GM12878 (cell line): ENCODE measurements around the gene MTA3. TPM values are rescaled to one million over a fixed set of nuclear protein-coding genes. Genes with fewer than 3 reads are reported as not detected.

Experiments used
- ATAC-seq: fragments of 200-7000 bp; cut with Tn5 transposase; 3 replicates; pipeline ENCODE4 v1.9.1; 2020; ENCODE audit warnings: mild to moderate bottlenecking, moderate library complexity
- BruUV-seq: library from RNA; stranded (reverse); fragments of 400-500 nt; replicated peaks from 2 replicates; lab custom pipeline; 2021; lab: Mats Ljungman, UMichigan
- CTCF ChIA-PET: fragments of 300-600 bp; sonication (Branson Sonifier 250); formaldehyde crosslinking; extraction: SDS; loops from one replicate; lab custom pipeline; 2021; ENCODE audit warnings: inconsistent platforms; lab: Yijun Ruan, JAX
- POLR2A ChIA-PET: fragments of 350-600 bp; formaldehyde crosslinking; extraction: SDS; loops from one replicate; lab custom pipeline; 2021; ENCODE audit warnings: inconsistent platforms; lab: Charles Lee
- RAD21 ChIA-PET: fragments of 300-600 bp; sonication (Branson Sonifier 250); formaldehyde crosslinking; loops from one replicate; lab custom pipeline; 2023; ENCODE audit warnings: antibody characterized with exemption; ENCODE audit not compliant: unreplicated experiment; lab: Charles Lee
- SMC1A ChIA-PET: fragments of 300-600 bp; sonication (Branson Sonifier 250); formaldehyde crosslinking; loops from one replicate; lab custom pipeline; 2023; ENCODE audit not compliant: unreplicated experiment, uncharacterized antibody; lab: Charles Lee
- DNase-seq: peaks from one replicate; pipeline ENCODE4 v3.0.0-alpha.2; 2011; ENCODE audit warnings: low read depth, low spot score
- FAIRE-seq: peaks from 3 replicates; lab custom pipeline; 2011; peaks lifted over from hg19 to GRCh38; lab: Jason Lieb, UNC
- H2AFZ ChIP-seq: 2 replicates; pipeline ENCODE4 v1.6.0; 2011; ENCODE audit warnings: low read depth, low read length, control low read depth; ENCODE audit not compliant: control insufficient read depth
- H3K27ac ChIP-seq: 2 replicates; pipeline ENCODE4 v1.5.1; 2011; ENCODE audit warnings: control low read depth; ENCODE audit not compliant: control insufficient read depth, insufficient read depth
- H3K27me3 ChIP-seq, 2 experiments: replicated peaks in 1 of 2; 2 replicates each; pipeline versions ENCODE4 v1.6.0 to v1.6.1; 2011; ENCODE audit warnings: low read length in 1 of 2; ENCODE audit not compliant: control insufficient read depth in 2 of 2, insufficient read depth in 2 of 2
- H3K36me3 ChIP-seq, 2 experiments: 2 replicates each; pipeline ENCODE4 v1.5.1; 2011; ENCODE audit warnings: low read length in 1 of 2; ENCODE audit not compliant: control insufficient read depth in 2 of 2, insufficient read depth in 2 of 2
- H3K4me1 ChIP-seq: 2 replicates; pipeline ENCODE4 v1.6.1; 2011; ENCODE audit warnings: mild to moderate bottlenecking, low read length, moderate library complexity, mixed read lengths; ENCODE audit not compliant: control insufficient read depth, insufficient read depth
- H3K4me2 ChIP-seq: 2 replicates; pipeline ENCODE4 v1.6.0; 2011; ENCODE audit warnings: control low read depth; ENCODE audit not compliant: control insufficient read depth, insufficient read depth
- H3K4me3 ChIP-seq: fragments of 200-600 bp; sonication (generic); 2 replicates; pipeline ENCODE4 v1.5.1; 2016
- H3K79me2 ChIP-seq: 2 replicates; pipeline ENCODE4 v1.6.0; 2011; ENCODE audit warnings: low read length; ENCODE audit not compliant: control insufficient read depth, insufficient read depth
- H3K9ac ChIP-seq: 2 replicates; pipeline ENCODE4 v1.8.0; 2011; ENCODE audit warnings: low read length, control low read depth, mixed read lengths; ENCODE audit not compliant: control insufficient read depth, insufficient read depth
- H3K9me3 ChIP-seq: replicated peaks from 3 replicates; pipeline ENCODE4 v1.5.1; 2011; ENCODE audit warnings: mild to moderate bottlenecking, low read length; ENCODE audit not compliant: control insufficient read depth, insufficient read depth
- H4K20me1 ChIP-seq: 2 replicates; pipeline ENCODE4 v1.6.0; 2011; ENCODE audit not compliant: control insufficient read depth, insufficient read depth
- ASH2L ChIP-seq: fragments of 300-600, 200-600 bp; sonication (generic); IDR thresholded peaks from 2 replicates; pipeline ENCODE4 v1.6.1; 2017; ENCODE audit warnings: low read depth, mild to moderate bottlenecking, borderline replicate concordance
- ATF3 ChIP-seq: IDR thresholded peaks from 2 replicates; pipeline ENCODE4 v1.6.1; 2011; ENCODE audit warnings: low read depth, mild to moderate bottlenecking, low read length, moderate library complexity, borderline replicate concordance; ENCODE audit errors: extremely low read depth
- EP300 ChIP-seq, 2 experiments: fragments of 150-350 bp in 1 of 2; IDR thresholded peaks; 2 replicates each; pipeline ENCODE4 v1.6.1; 2011 to 2012; ENCODE audit warnings: low read depth in 2 of 2, low read length in 2 of 2, borderline replicate concordance in 1 of 2, improper control_type of control experiment in 1 of 2, inconsistent platforms in 1 of 2; ENCODE audit not compliant: control insufficient read depth in 1 of 2
- IKZF2 ChIP-seq, 2 experiments: fragments of 450-650 bp; IDR thresholded peaks; 2 replicates each; pipeline ENCODE4 v1.6.1; 2017; ENCODE audit warnings: mild to moderate bottlenecking in 2 of 2, moderate library complexity in 2 of 2
- MYB ChIP-seq: fragments of 150-350 bp; IDR thresholded peaks from 2 replicates; pipeline ENCODE4 v1.6.1; 2014; ENCODE audit warnings: mild to moderate bottlenecking, low read depth, low read length, borderline replicate concordance
- PAX8 ChIP-seq: fragments of 450-650 bp; IDR thresholded peaks from 2 replicates; pipeline ENCODE4 v1.6.1; 2017; ENCODE audit warnings: mild to moderate bottlenecking, moderate library complexity
- RBBP5 ChIP-seq: fragments of 200-600 bp; sonication (generic); conservative IDR thresholded peaks from 2 replicates; pipeline ENCODE4 v1.6.1; 2016
- RFX5 ChIP-seq: IDR thresholded peaks from 2 replicates; pipeline ENCODE4 v1.6.1; 2011; ENCODE audit warnings: low read depth, low read length, improper control_type of control experiment
- SMAD1 ChIP-seq: fragments of 450-650 bp; IDR thresholded peaks from 2 replicates; pipeline ENCODE4 v1.6.1; 2018; ENCODE audit warnings: mild to moderate bottlenecking, low read depth; ENCODE audit not compliant: partially characterized antibody
- SP1 ChIP-seq: IDR thresholded peaks from one replicate; pipeline ENCODE4 v1.6.1; 2011; ENCODE audit warnings: low read depth, low read length
- SREBF1 ChIP-seq: IDR thresholded peaks from 2 replicates; pipeline ENCODE4 v1.6.1; 2012; ENCODE audit warnings: mild to moderate bottlenecking, low read length
- SREBF2 ChIP-seq: IDR thresholded peaks from 2 replicates; pipeline ENCODE4 v1.6.1; 2012; ENCODE audit warnings: mild to moderate bottlenecking, low read length
- WGBS: methylation state at CpG from one replicate; pipeline ENCODE4 v1.1.6; 2016; ENCODE audit warnings: low lambda C conversion rate; ENCODE audit not compliant: insufficient replicate concordance, insufficient coverage; ENCODE audit errors: missing lambda C conversion rate; 5-methylcytosine and 5-hydroxymethylcytosine counted together
- in situ Hi-C: fragments of 300-500 bp; cut with MboI; formaldehyde crosslinking; loops from 9 replicates; pipeline ENCODE4 v1.14.3; 2018; ENCODE audit warnings: mixed read lengths
- intact Hi-C: fragments of 100-400 bp; cut with micrococcal nuclease; formaldehyde crosslinking; loops from one replicate; pipeline ENCODE4 v1.14.2; 2022; ENCODE audit not compliant: unreplicated experiment
- polyA plus RNA-seq, 11 experiments: library from polyadenylated mRNA; depleted of rRNA in 4 of 11; unstranded in 6 of 11; stranded (reverse) in 5 of 11; fragments of >200 nt; fragmentation: Nextera tagmentation in 4 of 11; fragmentation: Illumina TruSeq in 1 of 11; extraction: Ambion mirVana in 4 of 11; extraction: Trizol in 1 of 11; gene quantifications; 1 replicate in 1 of 11; 2 replicates in 10 of 11; pipeline versions ENCODE4 v1.2.1 to v1.2.3, GENCODE V29; 2011 to 2016; ENCODE audit warnings: inconsistent platforms in 2 of 11, missing spikeins in 2 of 11, low read depth in 1 of 11
- total RNA-seq, 4 experiments: library from RNA; depleted of rRNA in 3 of 4; stranded (reverse); fragments of >200 nt in 3 of 4; fragmentation: Illumina TruSeq in 1 of 4; extraction: Trizol in 1 of 4; gene quantifications; 2 replicates each; pipeline versions ENCODE4 v1.2.1 to v1.2.3, GENCODE V29; 2013 to 2021
- TF ChIP-seq, protein P1 (sequence below): fragments of 450-650 bp; IDR thresholded peaks from 2 replicates; pipeline ENCODE4 v1.6.1; 2018; ENCODE audit warnings: mild to moderate bottlenecking, low read depth, moderate library complexity; ENCODE audit not compliant: partially characterized antibody

Gene MTA3
- total and polyA plus RNA-seq, 10 of the 15 experiments (the other 5 are each of a cell fraction or from before 2014, with no cell fraction given), result 17.6 to 45.5 (median 26.5) TPM

- Histone ChIP-seq H3K36me3 (peaks cover 2 to 29% of the 10 kb centered on the region in 2 experiments; a peak in 3 of 4 replicates), H3K4me2 (no peak overlapping the region)
- in situ Hi-C loops, result no loop called here
Observed at GRCh38 chr2:42578621-42579020, 10.2 kb downstream of the MTA3 start.

More at GRCh38 chr2:42578621-42579020, 10.2 kb downstream of the MTA3 start:
- BruUV-seq, result no TSS peak
- RAD21 ChIA-PET, result interaction anchor here (1.2 kb wide), 1 partner anchor 10 kb away, joined by 3 read pairs; no protein-coding TSS in a partner anchor
- Histone ChIP-seq H2AFZ (no peak overlapping the region), H3K27ac (no peak overlapping the region), H3K9ac (no peak overlapping the region), H3K4me3 (no peak overlapping the region), H3K4me1 (peaks cover 11% of the 10 kb centered on the region), H4K20me1 (no peaks in the 10 kb centered on the region), H3K27me3 (no peaks in the 10 kb centered on the region), H3K9me3 (no peaks in the 10 kb centered on the region), H3K79me2 (peaks cover 19% of the 10 kb centered on the region)
- SMC1A ChIA-PET, result interaction anchor here (1.2 to 2.5 kb wide), 4 partner anchors 9 to 17 kb away, joined by 3 to 9 read pairs (median 5); no protein-coding TSS in a partner anchor
- TF ChIP-seq, protein P1, sequence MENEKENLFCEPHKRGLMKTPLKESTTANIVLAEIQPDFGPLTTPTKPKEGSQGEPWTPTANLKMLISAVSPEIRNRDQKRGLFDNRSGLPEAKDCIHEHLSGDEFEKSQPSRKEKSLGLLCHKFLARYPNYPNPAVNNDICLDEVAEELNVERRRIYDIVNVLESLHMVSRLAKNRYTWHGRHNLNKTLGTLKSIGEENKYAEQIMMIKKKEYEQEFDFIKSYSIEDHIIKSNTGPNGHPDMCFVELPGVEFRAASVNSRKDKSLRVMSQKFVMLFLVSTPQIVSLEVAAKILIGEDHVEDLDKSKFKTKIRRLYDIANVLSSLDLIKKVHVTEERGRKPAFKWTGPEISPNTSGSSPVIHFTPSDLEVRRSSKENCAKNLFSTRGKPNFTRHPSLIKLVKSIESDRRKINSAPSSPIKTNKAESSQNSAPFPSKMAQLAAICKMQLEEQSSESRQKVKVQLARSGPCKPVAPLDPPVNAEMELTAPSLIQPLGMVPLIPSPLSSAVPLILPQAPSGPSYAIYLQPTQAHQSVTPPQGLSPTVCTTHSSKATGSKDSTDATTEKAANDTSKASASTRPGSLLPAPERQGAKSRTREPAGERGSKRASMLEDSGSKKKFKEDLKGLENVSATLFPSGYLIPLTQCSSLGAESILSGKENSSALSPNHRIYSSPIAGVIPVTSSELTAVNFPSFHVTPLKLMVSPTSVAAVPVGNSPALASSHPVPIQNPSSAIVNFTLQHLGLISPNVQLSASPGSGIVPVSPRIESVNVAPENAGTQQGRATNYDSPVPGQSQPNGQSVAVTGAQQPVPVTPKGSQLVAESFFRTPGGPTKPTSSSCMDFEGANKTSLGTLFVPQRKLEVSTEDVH, result no peak
- TF ChIP-seq PAX8 (no peak), ASH2L (no peak), ATF3 (no peak), SREBF2 (no peak), RBBP5 (no peak), IKZF2 (IDR thresholded peaks at IDR 0.05) (no peak), RFX5 (no peak), SREBF1 (no peak), SP1 (no peak), SMAD1 (no peak), MYB (no peak), EP300 (IDR thresholded peaks at IDR 0.05; ENCODE audit: borderline replicate concordance in 1 of 2, control insufficient read depth in 1 of 2, low read depth in 2 of 2, low read length in 2 of 2) (no peak)
- intact Hi-C loops, result no loop called here
- FAIRE-seq (no peak), ATAC-seq (no peak), DNase-seq (no peak)
- 88% methylated on average over 2 of the region's 2 CpGs for WGBS
- CTCF ChIA-PET, result interaction anchor here (0.9 to 3.5 kb wide), 3 partner anchors 17 to 216 kb away, joined by 3 to 13 read pairs (median 3); no protein-coding TSS in a partner anchor
- POLR2A ChIA-PET, result interaction anchor here (0.5 to 1.4 kb wide), 2 partner anchors 14 to 215 kb away, joined by 3 to 4 read pairs; no protein-coding TSS in a partner anchor
